ENCODE measurements around the gene RELN. TPM values are rescaled to one million over a fixed set of nuclear protein-coding genes. Genes with fewer than 3 reads are reported as not detected.

RELN gene
- total and polyA plus RNA-seq, 5 donors from 2014 or later, result not detected

GRCh38 chr7:103735377-103735776 lies 254.1 kb downstream of the RELN start:
- H3K27me3 ChIP-seq (ENCODE audit: control insufficient read depth, insufficient read depth, low read length), result no peaks in the 10 kb centered on the region
- DNase-seq, result no peak
- H3K9me3 ChIP-seq (ENCODE audit: control insufficient read depth in 2 of 2, low read length in 2 of 2), result no peaks in the 10 kb centered on the region
- Mint-ChIP-seq H3K9me3 (peaks cover 0 to 4% (median 0%) of the 10 kb centered on the region in 7 donors), H3K27me3 (no peaks in the 10 kb centered on the region), H3K27ac (no peak overlapping the region), H3K36me3 (peaks cover 3% of the 10 kb centered on the region), H3K4me1 (no peaks in the 10 kb centered on the region), H3K4me3 (no peak overlapping the region)
- no peaks in the 10 kb centered on the region for H3K4me1 ChIP-seq (ENCODE audit: control insufficient read depth, insufficient read depth, low read length, poor library complexity, severe bottlenecking)
- no peaks in the 10 kb centered on the region for H3K36me3 ChIP-seq (ENCODE audit: control insufficient read depth, insufficient read depth, low read length)
- no peak for ATAC-seq (ENCODE audit: low read depth in 2 of 2)
- H3K4me3 ChIP-seq (ENCODE audit: low read depth, low read length), result no peak overlapping the region
- no peak overlapping the region for H3K27ac ChIP-seq (ENCODE audit: insufficient read depth, low read length, poor library complexity, severe bottlenecking)

- Histone ChIP-seq H3K36me3 (ENCODE audit: control insufficient read depth, insufficient read depth, low read length) (no peaks in the 10 kb centered on the region), H3K4me3 (ENCODE audit: low read depth, low read length) (no peak overlapping the region), H3K9me3 (ENCODE audit: control insufficient read depth in 2 of 2, low read length in 2 of 2) (no peaks in the 10 kb centered on the region), H3K4me1 (ENCODE audit: control insufficient read depth, insufficient read depth, low read length, poor library complexity, severe bottlenecking) (no peaks in the 10 kb centered on the region), H3K27ac (ENCODE audit: insufficient read depth, low read length, poor library complexity, severe bottlenecking) (no peak overlapping the region), H3K27me3 (ENCODE audit: control insufficient read depth, insufficient read depth, low read length) (peaks cover 4% of the 10 kb centered on the region)
- DNase-seq, result no peak
- ATAC-seq (ENCODE audit: low read depth in 2 of 2), result no peak
- no peaks in the 10 kb centered on the region for H3K27me3 Mint-ChIP-seq
- no peak overlapping the region for H3K4me3 Mint-ChIP-seq
- H3K9me3 Mint-ChIP-seq, result peaks cover 0 to 2% (median 0%) of the 10 kb centered on the region in 7 donors
- H3K27ac Mint-ChIP-seq, result no peak overlapping the region
- H3K36me3 Mint-ChIP-seq, result no peaks in the 10 kb centered on the region
- H3K4me1 Mint-ChIP-seq, result no peaks in the 10 kb centered on the region
Observed at GRCh38 chr7:103731169-103731568, 258.3 kb downstream of the RELN start.

- H3K4me3 Mint-ChIP-seq, result no peak overlapping the region
- H3K4me1 Mint-ChIP-seq, result no peaks in the 10 kb centered on the region
- Histone ChIP-seq H3K27me3 (ENCODE audit: control insufficient read depth, insufficient read depth, low read length) (peaks cover 4% of the 10 kb centered on the region), H3K9me3 (ENCODE audit: control insufficient read depth in 2 of 2, low read length in 2 of 2) (no peaks in the 10 kb centered on the region), H3K27ac (ENCODE audit: insufficient read depth, low read length, poor library complexity, severe bottlenecking) (no peak overlapping the region), H3K4me3 (ENCODE audit: low read depth, low read length) (no peak overlapping the region), H3K4me1 (ENCODE audit: control insufficient read depth, insufficient read depth, low read length, poor library complexity, severe bottlenecking) (no peaks in the 10 kb centered on the region), H3K36me3 (ENCODE audit: control insufficient read depth, insufficient read depth, low read length) (no peaks in the 10 kb centered on the region)
- no peaks in the 10 kb centered on the region for H3K36me3 Mint-ChIP-seq
- H3K27me3 Mint-ChIP-seq, result no peaks in the 10 kb centered on the region
- no peak for ATAC-seq (ENCODE audit: low read depth in 2 of 2)
- H3K27ac Mint-ChIP-seq, result no peak overlapping the region
- no peak for DNase-seq
- peaks cover 0 to 2% (median 0%) of the 10 kb centered on the region in 7 donors for H3K9me3 Mint-ChIP-seq
Observed at GRCh38 chr7:103729026-103729425, 260.4 kb downstream of the RELN start.

GRCh38 chr7:103727982-103728610 lies 261.4 kb downstream of the RELN start:
- Mint-ChIP-seq H3K36me3 (no peaks in the 10 kb centered on the region), H3K4me1 (no peaks in the 10 kb centered on the region), H3K9me3 (peaks cover 0 to 2% (median 0%) of the 10 kb centered on the region in 7 donors), H3K27ac (no peak overlapping the region), H3K27me3 (no peaks in the 10 kb centered on the region), H3K4me3 (no peak overlapping the region)
- no peak overlapping the region for H3K4me3 ChIP-seq (ENCODE audit: low read depth, low read length)
- H3K9me3 ChIP-seq (ENCODE audit: control insufficient read depth in 2 of 2, low read length in 2 of 2), result no peaks in the 10 kb centered on the region
- no peaks in the 10 kb centered on the region for H3K36me3 ChIP-seq (ENCODE audit: control insufficient read depth, insufficient read depth, low read length)
- no peaks in the 10 kb centered on the region for H3K4me1 ChIP-seq (ENCODE audit: control insufficient read depth, insufficient read depth, low read length, poor library complexity, severe bottlenecking)
- DNase-seq, result no peak
- H3K27me3 ChIP-seq (ENCODE audit: control insufficient read depth, insufficient read depth, low read length), result peaks cover 4% of the 10 kb centered on the region
- ATAC-seq (ENCODE audit: low read depth in 2 of 2), result no peak
- no peak overlapping the region for H3K27ac ChIP-seq (ENCODE audit: insufficient read depth, low read length, poor library complexity, severe bottlenecking)

GRCh38 chr7:103719070-103719469 lies 270.4 kb downstream of the RELN start:
- Histone ChIP-seq H3K4me3 (ENCODE audit: low read depth, low read length) (no peak overlapping the region), H3K27ac (ENCODE audit: insufficient read depth, low read length, poor library complexity, severe bottlenecking) (no peak overlapping the region), H3K36me3 (ENCODE audit: control insufficient read depth, insufficient read depth, low read length) (no peaks in the 10 kb centered on the region), H3K9me3 (ENCODE audit: control insufficient read depth in 2 of 2, low read length in 2 of 2) (no peaks in the 10 kb centered on the region), H3K27me3 (ENCODE audit: control insufficient read depth, insufficient read depth, low read length) (peaks cover 3% of the 10 kb centered on the region), H3K4me1 (ENCODE audit: control insufficient read depth, insufficient read depth, low read length, poor library complexity, severe bottlenecking) (no peaks in the 10 kb centered on the region)
- Mint-ChIP-seq H3K27me3 (no peaks in the 10 kb centered on the region), H3K4me3 (no peak overlapping the region), H3K27ac (no peak overlapping the region), H3K4me1 (no peaks in the 10 kb centered on the region), H3K36me3 (no peaks in the 10 kb centered on the region), H3K9me3 (peaks cover 0 to 2% (median 0%) of the 10 kb centered on the region in 7 donors)
- no peak for DNase-seq
- ATAC-seq (ENCODE audit: low read depth in 2 of 2), result no peak

GRCh38 chr7:103718482-103719061 lies 270.9 kb downstream of the RELN start:
- H3K4me1 Mint-ChIP-seq, result no peaks in the 10 kb centered on the region
- Histone ChIP-seq H3K27ac (ENCODE audit: insufficient read depth, low read length, poor library complexity, severe bottlenecking) (no peak overlapping the region), H3K9me3 (ENCODE audit: control insufficient read depth in 2 of 2, low read length in 2 of 2) (no peaks in the 10 kb centered on the region), H3K4me1 (ENCODE audit: control insufficient read depth, insufficient read depth, low read length, poor library complexity, severe bottlenecking) (no peaks in the 10 kb centered on the region), H3K4me3 (ENCODE audit: low read depth, low read length) (no peak overlapping the region), H3K36me3 (ENCODE audit: control insufficient read depth, insufficient read depth, low read length) (no peaks in the 10 kb centered on the region), H3K27me3 (ENCODE audit: control insufficient read depth, insufficient read depth, low read length) (peaks cover 3% of the 10 kb centered on the region)
- no peak overlapping the region for H3K27ac Mint-ChIP-seq
- DNase-seq, result no peak
- H3K27me3 Mint-ChIP-seq, result no peaks in the 10 kb centered on the region
- H3K36me3 Mint-ChIP-seq, result no peaks in the 10 kb centered on the region
- ATAC-seq (ENCODE audit: low read depth in 2 of 2), result no peak
- peaks cover 0 to 2% (median 0%) of the 10 kb centered on the region in 7 donors for H3K9me3 Mint-ChIP-seq
- H3K4me3 Mint-ChIP-seq, result no peak overlapping the region

- Histone ChIP-seq H3K36me3 (ENCODE audit: control insufficient read depth, insufficient read depth, low read length) (no peaks in the 10 kb centered on the region), H3K4me1 (ENCODE audit: control insufficient read depth, insufficient read depth, low read length, poor library complexity, severe bottlenecking) (no peaks in the 10 kb centered on the region), H3K27me3 (ENCODE audit: control insufficient read depth, insufficient read depth, low read length) (peaks cover 3% of the 10 kb centered on the region), H3K4me3 (ENCODE audit: low read depth, low read length) (no peak overlapping the region), H3K27ac (ENCODE audit: insufficient read depth, low read length, poor library complexity, severe bottlenecking) (no peak overlapping the region), H3K9me3 (ENCODE audit: control insufficient read depth in 2 of 2, low read length in 2 of 2) (no peaks in the 10 kb centered on the region)
- H3K4me3 Mint-ChIP-seq, result no peak overlapping the region
- no peaks in the 10 kb centered on the region for H3K36me3 Mint-ChIP-seq
- ATAC-seq (ENCODE audit: low read depth in 2 of 2), result no peak
- H3K27ac Mint-ChIP-seq, result no peak overlapping the region
- DNase-seq, result no peak
- H3K9me3 Mint-ChIP-seq, result peaks cover 0 to 2% (median 0%) of the 10 kb centered on the region in 7 donors
- no peaks in the 10 kb centered on the region for H3K4me1 Mint-ChIP-seq
- no peaks in the 10 kb centered on the region for H3K27me3 Mint-ChIP-seq
Observed at GRCh38 chr7:103717574-103717973, 271.9 kb downstream of the RELN start.

Measured in CD4-positive, CD25-positive, alpha-beta regulatory T cell (primary cell).